Hematopoietic multipotent progenitor cell (in vitro differentiated cells): Measurements from ENCODE around the gene PLIN4. TPM values are rescaled to one million over a fixed set of nuclear protein-coding genes. Genes with fewer than 3 reads are reported as not detected.
A peak's percentile ranks its signal among the peaks of the same experiment; 100 is the strongest.
"Not testable (repeated sequence)": the region's sequence is repeated elsewhere in the genome, so short reads cannot be mapped to it uniquely, and the experiment has no call there.

Source experiments
- DNase-seq, 3 donors: peaks; one replicate each; pipeline ENCODE4 v3.0.0-alpha.2; 2011 to 2015; ENCODE audit warnings: low read depth in 2 of 3, low spot score in 2 of 3
- total RNA-seq: library from RNA; depleted of rRNA; stranded (reverse); fragments of >200 nt; gene quantifications from one replicate; pipeline ENCODE4 v1.2.3, GENCODE V29; 2012

The PLIN4 gene
- total RNA-seq, 1 donor: under 0.01 TPM

DNA sequence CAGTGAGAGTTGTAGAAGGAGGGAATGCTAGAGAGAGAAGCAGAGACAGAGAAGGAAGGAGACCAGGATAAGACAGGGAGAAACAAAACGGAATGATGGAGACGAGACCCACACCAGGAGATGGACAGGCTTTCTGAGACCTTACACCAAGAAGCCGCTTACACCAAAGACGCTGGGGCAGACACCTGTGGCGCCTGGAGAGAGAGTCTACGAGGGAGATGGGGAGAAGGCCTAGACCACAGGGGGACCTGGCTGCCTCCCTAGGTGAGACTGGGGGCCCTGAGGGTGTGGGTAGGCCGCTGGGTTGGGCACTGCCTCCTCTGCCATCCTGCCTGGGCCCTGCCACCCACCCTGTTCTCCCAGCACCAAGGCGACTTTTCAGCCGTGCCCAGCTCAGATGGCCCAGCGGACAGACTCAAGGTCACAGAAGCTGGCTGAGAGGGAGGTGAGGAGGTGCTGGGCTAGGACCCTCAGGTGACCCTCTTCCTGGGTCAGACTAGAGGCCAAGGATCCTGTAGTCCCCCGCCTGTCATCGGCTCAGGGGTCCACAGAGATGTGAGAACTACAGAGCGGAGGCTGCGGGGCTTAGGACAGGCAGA, 11.7 kb upstream of the PLIN4 start:
- no peak for DNase-seq

DNA sequence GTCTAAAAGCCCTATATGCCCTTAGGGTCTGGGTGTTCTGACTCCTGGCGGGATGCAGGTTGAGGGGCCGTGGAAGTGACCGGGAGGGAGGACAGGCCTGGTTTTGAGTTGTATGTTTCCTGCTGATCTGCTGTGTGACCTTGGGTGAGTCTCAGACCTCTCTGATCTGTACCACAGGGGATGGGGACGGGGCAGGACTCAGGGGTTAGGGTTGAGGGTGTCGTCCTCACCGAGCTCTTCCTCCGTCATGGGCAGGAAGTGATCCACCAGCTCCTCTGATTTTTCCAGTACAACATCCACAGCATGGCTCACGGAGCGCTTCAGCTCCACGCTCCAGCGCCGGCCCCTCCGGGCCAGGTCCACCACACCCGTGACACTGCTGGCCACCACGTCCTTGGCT, 10.6 kb upstream of the PLIN4 start:
- DNase-seq: no peak

DNA sequence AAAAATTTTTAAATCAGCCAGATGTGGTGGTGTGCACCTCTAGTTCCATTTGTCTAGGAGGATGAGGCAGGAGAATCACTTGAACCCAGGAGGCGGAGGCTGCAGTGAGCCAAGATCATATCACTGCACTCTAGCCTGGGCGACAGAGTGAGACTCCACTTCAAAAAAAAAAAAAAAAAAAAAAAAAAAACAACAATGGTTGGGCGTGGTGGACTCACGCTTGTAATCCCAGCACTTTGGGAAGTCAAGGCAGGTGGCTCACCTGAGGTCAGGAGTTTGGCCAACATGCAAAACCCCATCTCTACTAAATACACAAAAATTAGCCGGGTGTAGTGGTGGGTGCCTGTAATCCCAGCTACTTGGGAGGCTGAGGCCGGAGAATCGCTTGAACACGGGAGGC, 9.1 kb upstream of the PLIN4 start:
- DNase-seq: not testable (repeated sequence)

DNA sequence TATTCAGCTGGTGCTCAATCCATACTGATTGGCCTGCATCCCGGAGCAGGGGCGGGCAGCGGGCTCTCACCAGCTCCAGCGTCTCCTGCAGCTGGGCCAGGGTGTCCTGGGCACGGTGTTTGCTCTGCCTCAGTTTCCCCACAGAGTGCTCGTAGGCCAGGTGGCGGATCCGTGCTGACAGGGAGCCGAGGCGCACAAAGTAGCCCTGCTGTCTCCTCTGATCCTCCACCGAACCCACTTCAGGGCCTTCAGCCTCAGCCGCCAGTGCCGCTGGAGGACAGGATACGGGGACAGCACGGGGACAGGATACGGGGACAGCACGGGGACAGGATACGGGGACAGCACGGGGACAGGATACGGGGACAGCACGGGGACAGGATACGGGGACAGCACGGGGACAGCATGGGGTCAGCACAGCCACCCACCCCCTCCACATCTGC, 7.3 kb upstream of the PLIN4 start:
- no peak for DNase-seq

DNA sequence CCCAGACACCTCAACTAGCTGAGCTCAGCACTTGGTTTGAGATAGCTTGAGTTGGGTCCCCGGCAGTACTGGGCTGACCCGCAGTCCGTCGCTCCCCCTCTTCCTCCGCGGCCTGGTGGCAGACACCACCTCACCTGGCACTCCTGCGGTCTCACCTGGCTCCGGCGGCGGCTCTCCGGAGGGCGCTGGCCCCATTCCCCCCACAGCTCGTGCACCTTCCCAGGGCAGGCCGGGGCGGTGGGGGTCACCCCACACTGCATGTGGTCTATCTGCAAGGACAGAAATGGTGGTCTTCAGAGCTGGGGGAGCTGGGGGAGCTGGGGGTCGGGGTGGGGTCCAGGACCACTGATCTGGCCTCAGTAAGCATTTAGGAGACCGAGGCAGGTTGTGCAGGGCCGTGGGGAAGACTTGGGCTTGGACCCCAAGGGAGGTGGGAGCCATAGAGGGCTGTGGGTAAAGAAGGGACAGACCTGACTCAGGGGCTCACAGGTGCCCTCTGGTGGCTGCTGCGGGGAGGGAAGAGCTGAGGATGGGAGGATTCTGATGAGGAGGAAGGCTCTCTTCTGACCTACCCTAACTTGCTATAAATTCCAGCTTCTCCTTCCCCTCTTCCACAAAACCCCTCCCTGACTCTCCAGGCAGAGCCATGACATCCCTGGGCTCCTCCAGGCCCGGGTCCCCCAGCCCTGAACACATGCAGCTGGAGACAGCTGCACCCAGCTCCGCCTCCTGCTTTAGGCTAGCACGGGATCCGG, 6.7 kb upstream of the PLIN4 start:
- DNase-seq: peak; percentile 18 to 63 (median 48)

DNA sequence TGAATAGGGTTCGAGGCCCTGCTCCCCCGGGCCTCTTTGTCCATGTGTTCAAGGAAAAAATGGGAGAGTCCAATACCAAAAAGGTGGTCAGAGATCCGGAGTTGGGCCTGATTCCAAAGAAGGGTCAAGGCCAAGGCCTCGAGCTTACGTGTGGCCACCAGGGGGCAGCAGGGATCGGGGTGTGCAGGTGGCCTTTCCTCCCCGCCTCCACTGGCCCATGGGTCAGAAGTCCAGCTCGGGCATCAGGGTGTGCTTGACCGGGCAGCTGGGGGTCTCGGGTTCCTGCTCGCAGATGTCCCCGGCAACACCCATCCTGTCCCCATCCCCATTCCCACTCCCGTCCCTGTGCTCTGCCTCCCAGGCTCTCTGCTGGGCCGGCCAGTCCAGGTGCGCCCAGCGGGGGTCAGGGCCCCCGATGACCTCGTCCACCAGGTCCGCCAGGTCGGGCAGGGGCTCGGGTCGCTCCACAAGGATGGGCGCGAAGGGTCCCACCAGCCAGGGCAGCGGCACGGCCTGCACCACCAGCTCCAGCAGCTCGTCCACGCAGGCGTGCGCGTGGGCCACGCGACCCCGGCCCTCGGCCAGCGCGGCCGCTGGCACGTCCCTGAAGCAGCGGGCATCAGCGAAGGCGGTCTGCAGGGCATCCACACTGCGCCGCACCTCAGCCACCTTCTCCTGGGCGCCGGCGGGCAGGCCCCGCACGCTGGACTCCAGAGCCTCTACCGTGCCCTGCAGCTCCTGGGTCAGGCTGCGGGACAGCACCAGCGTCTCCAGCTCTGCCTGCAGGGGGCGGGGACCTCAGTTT, 5.2 kb upstream of the PLIN4 start:
- peak in 1 of 3 donors; percentile 26 for DNase-seq

DNA sequence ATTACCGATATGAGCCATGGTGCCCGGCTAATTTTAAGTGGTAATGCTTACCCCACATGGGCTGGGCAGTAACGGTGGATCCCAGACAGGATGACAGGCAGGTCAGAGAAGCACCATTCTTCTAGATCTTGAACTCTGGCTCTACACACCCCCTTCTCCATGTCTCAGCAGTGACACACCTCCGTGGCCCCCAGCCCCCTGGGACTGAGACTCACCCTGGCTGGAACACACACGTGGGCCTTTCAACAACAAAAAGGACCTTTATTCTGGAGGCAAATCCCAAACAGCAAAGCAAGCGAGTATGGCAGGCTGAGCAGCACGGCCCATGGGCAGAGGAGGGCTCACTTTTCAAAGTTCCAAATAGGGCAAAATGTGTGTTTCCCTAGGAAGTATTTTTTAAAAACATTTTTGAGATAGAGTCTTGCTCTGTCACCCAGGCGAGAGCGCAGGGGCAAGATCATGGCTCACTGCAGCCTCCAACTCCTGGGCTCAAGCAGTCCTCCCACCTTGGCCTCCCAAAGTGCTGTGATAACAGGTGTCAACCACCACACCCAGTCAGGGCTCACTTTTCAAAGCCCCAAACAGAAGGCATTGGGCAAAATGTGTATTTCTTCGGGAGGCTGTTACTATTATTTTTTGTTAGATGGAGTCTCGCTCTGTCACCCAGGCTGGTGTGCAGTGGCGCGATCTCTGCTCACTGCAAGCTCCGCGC, 4.2 kb upstream of the PLIN4 start:
- no peak for DNase-seq

DNA sequence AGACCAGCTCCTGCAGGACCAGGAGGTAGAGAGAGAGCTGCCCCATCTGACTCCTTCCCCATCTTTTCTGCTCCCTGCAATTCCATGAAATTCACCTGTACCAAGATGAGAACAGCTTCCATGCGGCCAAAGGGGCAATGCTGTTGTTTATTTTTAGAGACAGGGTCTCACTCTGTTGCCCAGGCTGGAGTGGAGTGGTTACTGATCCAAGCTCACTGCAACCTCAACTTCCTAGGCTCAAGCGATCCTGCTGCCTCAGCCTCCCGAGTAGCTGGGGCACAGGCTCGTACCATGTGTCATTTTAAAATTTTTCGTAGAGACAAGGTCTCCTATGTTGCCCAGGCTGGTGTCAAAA, 3.6 kb upstream of the PLIN4 start:
- no peak for DNase-seq

DNA sequence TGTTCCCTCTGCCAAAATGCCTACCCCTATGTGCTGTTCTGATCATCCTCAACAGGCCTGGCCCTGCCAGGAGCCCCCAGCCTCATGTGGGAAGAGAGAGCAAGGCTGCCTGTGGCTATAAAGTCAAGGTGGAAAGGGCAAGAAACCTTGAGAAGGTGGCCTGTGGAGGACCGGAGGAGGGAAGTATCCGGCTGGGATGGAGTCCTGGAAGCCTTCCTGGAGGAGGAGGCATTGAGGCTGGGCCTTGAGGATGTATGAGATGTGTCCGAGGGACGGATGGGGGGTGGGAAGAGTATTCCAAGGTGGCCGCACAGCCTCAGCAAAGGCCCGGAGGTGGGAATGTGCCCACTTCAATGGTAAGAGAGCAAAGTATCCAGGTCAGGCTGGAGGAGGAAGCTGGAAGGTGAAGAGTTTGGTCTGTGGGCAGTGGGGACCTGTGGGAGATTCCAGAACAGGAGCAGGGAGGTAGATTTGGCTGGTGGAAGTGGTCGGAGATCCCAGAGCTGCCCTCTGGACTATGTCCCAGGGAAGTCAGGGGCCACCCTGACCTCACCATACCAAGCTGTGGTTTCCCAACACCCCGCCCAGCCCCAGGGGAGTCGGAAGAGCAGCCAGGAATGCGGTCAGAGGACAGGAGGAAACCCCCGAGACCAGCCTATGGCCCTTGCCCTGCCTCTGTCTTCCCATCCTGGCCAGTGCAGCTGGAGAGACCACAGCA, 3.0 kb upstream of the PLIN4 start:
- DNase-seq: no peak

DNA sequence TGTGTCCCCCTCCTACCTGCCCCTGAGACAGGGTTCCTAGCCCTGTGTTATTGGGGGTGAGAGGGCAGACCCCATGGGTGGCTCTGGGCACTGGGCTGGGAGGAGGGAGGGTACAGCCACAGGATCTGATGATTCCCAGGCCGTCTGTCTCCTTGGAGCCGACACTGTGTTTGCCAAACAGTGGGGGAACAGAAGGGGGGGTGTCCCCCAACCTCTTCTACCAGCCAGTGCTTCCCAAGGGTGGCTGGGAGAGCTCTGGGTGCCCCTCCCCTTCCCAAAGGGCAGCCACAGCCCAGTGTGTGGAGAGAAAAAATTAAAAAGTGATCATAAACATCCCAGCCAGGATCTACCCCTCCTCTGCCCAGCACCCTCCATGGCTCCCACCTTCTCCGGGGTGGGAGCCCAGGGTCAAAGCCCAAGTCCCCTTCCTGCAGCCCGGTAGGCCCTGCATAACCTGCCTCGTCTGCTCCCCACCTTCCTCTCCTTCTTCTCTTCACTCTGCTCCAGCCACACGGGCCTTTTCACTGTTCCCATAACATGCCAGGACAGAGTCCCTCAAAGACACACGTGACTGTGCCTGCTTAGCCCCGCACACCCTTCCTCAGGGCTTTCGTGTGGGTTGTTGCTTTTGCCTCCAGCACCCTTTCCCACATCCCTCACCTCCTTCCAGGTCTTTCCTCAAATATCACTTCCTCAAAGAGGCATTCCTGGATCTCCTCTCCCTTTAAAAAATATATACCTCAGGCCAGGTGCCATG, 1.4 kb upstream of the PLIN4 start:
- no peak for DNase-seq

DNA sequence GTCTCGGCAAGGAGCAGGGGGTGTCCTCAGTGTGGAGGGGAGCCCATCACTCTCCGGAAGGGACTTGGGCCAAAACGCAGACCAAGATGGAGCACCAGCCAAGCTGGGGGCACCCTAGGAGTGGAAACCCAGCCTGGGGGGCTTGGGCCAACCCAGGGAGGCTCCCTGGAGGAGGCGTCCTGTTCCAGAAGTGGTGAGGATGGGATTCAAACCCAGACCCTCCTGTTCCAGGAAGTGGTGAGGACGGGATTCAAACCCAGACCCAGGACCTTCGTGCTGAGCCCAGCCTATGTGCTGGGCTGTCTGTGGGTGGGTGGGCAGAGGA, 848 bp upstream of the PLIN4 start:
- no peak for DNase-seq

DNA sequence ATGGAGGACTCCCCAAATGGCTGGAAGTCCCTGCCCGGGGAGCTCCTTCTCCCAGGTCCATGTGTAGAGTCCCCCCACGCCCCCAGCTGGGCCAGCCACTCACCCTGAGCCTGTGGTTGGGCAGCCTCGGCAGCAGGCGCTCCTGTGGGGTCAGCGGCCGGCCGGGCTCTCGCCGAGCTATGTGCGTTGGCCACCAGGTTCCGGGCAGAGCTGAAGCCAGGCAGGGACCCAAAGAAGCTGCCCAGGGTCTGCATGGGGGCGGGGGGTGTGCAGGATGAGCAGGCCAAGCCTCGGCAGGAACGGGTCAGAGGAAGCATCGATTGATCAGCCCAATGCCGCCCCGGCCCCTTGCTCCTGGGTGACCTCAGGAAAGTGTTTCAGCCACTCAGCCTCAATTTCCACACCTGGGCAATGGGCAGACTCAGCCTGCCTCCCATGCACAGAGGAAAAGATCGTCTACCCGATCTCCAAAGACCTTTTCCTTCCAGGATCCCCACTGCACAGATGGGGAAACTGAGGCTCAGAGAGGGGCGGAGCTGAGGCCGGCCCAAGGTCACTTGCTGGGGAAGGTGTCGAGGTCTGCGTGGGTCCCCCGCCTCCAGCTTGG, 732 bp downstream of the PLIN4 start:
- no peak for DNase-seq

DNA sequence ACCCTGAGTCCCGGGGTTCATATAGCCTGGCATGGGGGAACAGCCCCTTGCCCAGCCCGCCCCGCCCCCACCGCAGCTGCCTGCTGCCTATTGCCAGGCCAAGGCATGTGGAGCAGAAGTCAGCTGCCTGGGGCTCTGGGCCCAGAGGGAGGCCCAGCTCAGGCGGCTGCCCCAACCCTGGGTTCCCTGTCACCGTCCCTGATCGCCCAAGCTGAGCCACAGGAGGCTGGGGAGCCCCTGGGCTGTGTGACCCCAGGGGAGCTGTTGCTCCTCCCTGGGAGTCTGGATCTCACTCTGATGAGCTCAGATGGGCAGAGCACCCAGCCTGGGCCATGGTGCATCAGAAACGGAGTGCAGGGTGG, 1.4 kb downstream of the PLIN4 start:
- DNase-seq: no peak

DNA sequence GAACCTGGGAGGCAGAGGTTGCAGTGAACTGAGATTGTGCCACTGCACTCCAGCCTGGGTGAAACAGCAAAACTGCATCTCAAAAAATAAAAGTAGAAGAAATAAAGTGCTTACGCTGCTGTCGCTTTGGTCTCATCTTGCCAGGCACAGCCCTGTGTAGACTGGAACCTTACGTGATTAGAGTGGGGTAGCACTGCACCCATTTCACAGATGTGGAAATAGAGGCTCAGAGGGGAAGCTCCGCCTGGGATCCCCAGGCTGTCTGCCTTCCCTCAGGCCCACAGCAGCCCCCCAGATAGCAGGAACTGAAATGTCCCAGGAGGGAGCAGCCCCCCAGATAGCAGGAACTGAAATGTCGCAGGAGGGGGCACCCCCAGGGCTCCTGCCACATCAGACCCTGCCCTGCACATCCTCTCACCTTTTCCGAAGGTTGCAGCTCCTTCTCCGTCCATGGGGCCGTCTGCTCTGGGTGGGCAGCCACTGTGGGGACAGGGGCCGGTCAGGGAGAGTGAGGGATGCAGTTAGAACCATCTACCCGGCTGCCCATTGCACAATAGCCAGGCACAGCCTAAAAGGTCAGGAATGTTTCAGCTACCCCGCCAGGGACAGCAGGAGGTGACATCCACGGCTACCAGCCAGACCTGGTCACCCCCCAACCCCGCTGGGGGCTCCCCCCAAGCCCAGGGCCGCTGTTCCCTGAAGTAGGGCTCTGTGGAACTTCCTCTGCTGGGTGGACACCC, 1.9 kb downstream of the PLIN4 start:
- no peak for DNase-seq

DNA sequence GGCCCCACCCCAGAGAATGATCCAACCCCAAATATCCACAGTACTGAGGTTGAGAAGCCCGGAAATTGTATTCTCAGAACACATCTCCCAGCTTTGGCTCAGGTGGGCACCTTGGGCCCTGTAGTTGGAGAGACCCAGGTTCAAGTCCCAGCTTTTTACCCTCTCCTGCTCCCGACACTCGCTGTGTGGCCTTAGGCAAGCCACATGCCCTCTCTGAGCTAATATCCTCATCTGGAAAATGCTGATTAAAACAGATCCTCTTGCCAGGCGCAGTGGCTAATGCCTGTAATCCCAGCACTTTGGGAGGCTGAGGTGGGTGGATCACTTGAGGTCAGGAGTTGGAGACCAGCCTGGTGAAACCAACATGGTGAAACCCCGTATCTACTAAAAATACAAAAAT, 2.6 kb downstream of the PLIN4 start:
- no peak for DNase-seq

DNA sequence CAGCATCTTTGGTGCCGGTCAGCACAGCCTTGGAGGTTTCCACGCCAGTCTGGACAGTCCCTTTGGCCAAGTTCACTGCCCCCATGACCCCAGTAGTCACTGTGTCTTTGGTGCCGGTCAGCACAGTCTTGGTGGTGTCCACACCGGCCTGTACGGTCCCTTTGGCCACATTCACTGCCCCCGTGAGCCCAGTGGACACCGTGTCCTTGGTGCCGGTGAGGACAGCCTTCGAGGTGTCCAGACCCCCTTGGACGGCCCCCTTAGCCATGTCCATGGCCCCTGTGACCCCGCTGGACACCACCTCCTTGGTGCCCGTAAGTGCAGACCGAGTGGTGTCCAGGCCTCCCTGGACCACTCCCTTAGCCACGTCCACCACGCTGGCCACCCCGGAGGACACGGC, 5.0 kb downstream of the PLIN4 start:
- DNase-seq: no peak

DNA sequence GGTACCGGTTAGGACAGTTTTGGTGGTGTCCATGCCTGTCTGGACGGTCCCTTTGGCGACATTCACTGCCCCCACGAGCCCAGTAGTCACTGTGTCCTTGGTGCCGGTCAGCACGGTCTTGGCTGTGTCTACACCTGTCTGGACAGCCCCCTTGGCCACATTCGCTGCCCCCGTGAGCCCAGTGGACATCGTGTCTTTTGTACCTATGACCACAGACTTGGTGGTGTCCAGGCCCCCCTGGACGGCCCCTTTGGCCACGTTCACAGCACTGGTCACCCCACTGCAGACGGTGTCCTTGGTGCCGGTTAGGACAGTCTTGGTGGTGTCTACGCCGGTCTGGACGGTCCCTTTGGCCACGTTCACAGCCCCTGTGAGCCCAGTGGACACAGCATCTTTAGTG, 6.2 kb downstream of the PLIN4 start:
- DNase-seq: no peak

DNA sequence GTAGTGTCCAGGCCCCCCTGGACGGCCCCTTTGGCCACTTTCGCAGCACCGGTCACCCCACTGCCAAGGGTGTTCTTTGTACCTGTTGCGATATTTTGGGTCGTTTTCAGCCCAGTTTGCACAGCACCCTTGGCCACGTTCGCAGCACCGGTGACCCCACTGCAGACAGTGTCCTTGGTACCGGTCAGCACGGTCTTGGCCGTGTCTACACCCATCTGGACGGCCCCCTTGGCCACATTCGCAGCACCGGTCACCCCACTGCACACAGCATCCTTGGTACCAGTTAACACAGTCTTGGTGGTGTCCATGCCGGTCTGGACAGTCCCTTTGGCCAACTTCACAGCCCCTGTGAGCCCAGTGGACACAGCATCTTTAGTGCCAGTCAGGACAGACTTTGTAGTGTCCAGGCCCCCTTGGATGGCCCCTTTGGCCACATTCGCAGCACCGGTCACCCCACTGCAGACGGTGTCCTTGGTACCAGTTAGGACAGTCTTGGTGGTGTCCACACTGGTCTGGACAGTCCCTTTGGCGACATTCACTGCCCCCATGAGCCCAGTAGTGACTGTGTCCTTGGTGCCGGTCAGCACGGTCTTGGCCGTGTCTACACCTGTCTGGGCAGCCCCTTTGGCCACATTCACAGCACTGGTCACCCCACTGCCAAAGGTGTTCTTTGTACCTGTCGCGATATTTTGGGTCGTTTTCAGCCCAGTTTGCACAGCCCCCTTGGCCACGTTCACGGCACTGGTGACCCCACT, 6.8 kb downstream of the PLIN4 start:
- DNase-seq: no peak
